Measurements from ENCODE around the gene LRP10.

- TF ChIP-seq CTCF (IDR thresholded peaks at IDR 0.05) = no peak
- peak in 1 of 3 donors; percentile 19 for TF ChIP-seq POLR2AphosphoS5 (IDR thresholded peaks at IDR 0.05)
- peak in 1 of 2 donors; percentile 60 for TF ChIP-seq POLR2A (IDR thresholded peaks at IDR 0.05)
These were observed 35.0 kb upstream of the LRP10 start, which contains the start of gene MMP14 for GRCh38 chr14:22836301-22837113.
